Measurements from ENCODE around the gene ZNF644. TPM values are rescaled to one million over a fixed set of nuclear protein-coding genes. Genes with fewer than 3 reads are reported as not detected.

Gene ZNF644
- total RNA-seq, 1 donor from 2014 or later, result 51.9 TPM

- H3K27ac ChIP-seq, result no peak overlapping the region
- no peak for DNase-seq
- H3K36me3 ChIP-seq, result no peaks in the 10 kb centered on the region
- intact Hi-C loops (cut with DNase I), result no loop called here
- no peak for ATAC-seq
- no peaks in the 10 kb centered on the region for H3K9me3 ChIP-seq
- no peak overlapping the region for H3K4me3 ChIP-seq
- H3K27me3 ChIP-seq, result no peaks in the 10 kb centered on the region
- no peaks in the 10 kb centered on the region for H3K4me1 ChIP-seq
- TF ChIP-seq, protein P1, sequence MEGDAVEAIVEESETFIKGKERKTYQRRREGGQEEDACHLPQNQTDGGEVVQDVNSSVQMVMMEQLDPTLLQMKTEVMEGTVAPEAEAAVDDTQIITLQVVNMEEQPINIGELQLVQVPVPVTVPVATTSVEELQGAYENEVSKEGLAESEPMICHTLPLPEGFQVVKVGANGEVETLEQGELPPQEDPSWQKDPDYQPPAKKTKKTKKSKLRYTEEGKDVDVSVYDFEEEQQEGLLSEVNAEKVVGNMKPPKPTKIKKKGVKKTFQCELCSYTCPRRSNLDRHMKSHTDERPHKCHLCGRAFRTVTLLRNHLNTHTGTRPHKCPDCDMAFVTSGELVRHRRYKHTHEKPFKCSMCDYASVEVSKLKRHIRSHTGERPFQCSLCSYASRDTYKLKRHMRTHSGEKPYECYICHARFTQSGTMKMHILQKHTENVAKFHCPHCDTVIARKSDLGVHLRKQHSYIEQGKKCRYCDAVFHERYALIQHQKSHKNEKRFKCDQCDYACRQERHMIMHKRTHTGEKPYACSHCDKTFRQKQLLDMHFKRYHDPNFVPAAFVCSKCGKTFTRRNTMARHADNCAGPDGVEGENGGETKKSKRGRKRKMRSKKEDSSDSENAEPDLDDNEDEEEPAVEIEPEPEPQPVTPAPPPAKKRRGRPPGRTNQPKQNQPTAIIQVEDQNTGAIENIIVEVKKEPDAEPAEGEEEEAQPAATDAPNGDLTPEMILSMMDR (IDR thresholded peaks at IDR 0.05), result no peak
Measured at GRCh38 chr1:90977522-90977921, 44.3 kb downstream of the ZNF644 start.

DNA sequence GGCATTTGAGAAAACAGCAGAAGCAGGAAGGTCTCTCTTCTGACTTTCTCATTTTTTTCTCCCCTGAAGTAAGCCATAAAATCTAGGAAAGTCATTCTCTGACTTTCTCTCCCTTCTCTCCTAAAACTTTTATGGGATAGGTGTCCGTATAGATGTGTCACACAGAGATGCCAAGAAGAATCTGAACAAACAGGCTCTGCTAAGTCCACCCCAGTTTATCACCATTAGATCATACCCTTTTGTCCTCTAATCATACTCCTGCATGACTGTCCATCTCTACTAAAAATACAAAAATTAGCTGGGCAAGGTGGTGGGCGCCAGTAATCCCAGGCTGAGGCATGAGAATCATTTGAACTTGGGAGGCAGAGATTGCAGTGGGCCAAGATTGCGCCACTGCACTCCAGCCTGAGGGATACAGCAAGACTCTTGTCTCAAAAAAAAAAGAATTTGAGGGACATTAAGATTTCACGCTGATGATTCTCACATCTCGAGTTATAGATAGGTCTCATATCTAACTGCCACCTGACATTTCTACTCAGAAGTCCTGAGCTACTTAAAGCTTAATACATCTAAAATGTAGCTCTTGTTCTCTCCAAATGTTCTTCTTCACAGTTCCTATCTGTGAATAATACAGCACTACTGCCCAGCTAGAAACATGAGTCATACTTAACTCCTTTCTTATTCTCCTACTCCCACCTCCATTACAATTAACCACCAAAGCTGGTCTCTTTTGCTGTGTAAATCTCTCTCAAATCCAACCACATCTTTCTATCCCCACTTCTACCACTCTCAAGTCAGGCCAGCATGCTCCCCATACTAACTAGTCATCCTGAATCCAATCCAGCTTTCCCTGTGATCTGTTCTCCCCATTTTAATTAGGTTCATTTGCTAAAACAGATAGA lies 47.7 kb downstream of the ZNF644 start:
- intact Hi-C loops (cut with DNase I), result no loop called here
- Histone ChIP-seq H3K27ac (no peak overlapping the region), H3K9me3 (no peaks in the 10 kb centered on the region), H3K36me3 (no peaks in the 10 kb centered on the region), H3K4me1 (peaks cover 4% of the 10 kb centered on the region), H3K4me3 (no peak overlapping the region), H3K27me3 (no peaks in the 10 kb centered on the region)
- DNase-seq (no peak), ATAC-seq (no peak)
- TF ChIP-seq, protein P1 (IDR thresholded peaks at IDR 0.05), result no peak

DNA sequence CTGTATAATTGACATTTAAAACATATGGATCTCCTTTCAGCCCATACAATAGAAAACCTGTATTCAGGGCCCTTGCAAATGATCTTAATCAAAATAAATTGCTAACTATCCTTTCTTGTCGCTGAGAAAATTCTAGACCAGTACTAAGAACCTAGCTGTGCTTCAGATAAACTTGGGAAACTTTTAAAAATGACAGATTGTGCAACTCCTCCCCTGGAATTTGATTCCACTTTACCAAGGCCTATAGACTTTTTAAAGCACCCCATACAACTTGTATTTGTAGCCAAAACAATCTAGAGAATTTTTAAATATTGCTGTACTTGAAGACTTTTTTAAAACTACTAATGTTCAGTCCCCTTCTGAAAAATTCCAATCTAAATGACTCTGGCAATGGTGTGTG lies 51.6 kb downstream of the ZNF644 start:
- Histone ChIP-seq H3K36me3 (no peaks in the 10 kb centered on the region), H3K27ac (no peak overlapping the region), H3K4me3 (no peak overlapping the region), H3K4me1 (peaks cover 4% of the 10 kb centered on the region), H3K27me3 (no peaks in the 10 kb centered on the region), H3K9me3 (no peaks in the 10 kb centered on the region)
- intact Hi-C loops (cut with DNase I), result no loop called here
- no peak for ATAC-seq
- no peak for DNase-seq
- TF ChIP-seq, protein P1 (IDR thresholded peaks at IDR 0.05), result no peak

- TF ChIP-seq, protein P1 (IDR thresholded peaks at IDR 0.05), result no peak
- no peak for DNase-seq
Measured at GRCh38 chr1:90969241-90969640, 52.6 kb downstream of the ZNF644 start.

DNA sequence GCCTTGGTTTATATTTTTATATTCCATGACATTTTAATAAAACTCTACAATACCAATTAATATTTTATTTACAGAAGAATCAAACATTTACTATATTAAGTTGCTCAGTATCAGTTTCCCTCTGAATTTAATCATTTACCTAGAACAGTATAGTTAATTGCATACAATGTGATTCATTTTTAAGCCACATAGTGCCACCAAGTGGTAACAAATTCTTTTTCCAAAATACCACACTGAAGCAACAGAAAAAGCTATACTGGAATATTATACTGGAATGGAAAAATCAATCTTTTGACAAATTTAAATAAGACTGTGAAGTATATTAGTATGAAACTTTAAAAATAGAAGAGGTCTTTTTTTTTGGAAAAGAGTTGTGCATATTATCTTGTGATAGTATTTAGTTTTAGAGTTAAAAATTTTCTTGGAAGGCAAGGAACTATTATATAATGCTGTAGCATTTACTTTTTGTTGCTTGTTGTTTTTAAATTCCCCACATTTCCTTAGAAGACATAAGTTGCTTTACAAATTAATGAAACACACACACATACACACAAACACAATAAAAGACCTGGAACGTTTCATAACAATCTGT lies 57.3 kb downstream of the ZNF644 start:
- H3K27ac ChIP-seq, result no peak overlapping the region
- no peak overlapping the region for H3K4me3 ChIP-seq
- H3K27me3 ChIP-seq, result no peaks in the 10 kb centered on the region
- intact Hi-C loops (cut with DNase I), result no loop called here
- no peak for ATAC-seq
- H3K36me3 ChIP-seq, result no peaks in the 10 kb centered on the region
- H3K9me3 ChIP-seq, result no peaks in the 10 kb centered on the region
- H3K4me1 ChIP-seq, result peaks cover 4% of the 10 kb centered on the region
- no peak for DNase-seq
- TF ChIP-seq, protein P1 (IDR thresholded peaks at IDR 0.05), result peak; percentile 40

More at GRCh38 chr1:90969241-90969640, 52.6 kb downstream of the ZNF644 start:
- intact Hi-C loops (cut with DNase I), result no loop called here
- Histone ChIP-seq H3K27me3 (no peaks in the 10 kb centered on the region), H3K4me1 (peaks cover 4% of the 10 kb centered on the region), H3K9me3 (no peaks in the 10 kb centered on the region), H3K36me3 (no peaks in the 10 kb centered on the region), H3K4me3 (no peak overlapping the region), H3K27ac (no peak overlapping the region)
- ATAC-seq, result no peak
